ENCODE results near the gene LKAAEAR1.

LKAAEAR1 gene

GRCh38 chr20:64077876-64078551, 6.2 kb downstream of the LKAAEAR1 start:
- no peak for DNase-seq

GRCh38 chr20:64077541-64077875, 6.7 kb downstream of the LKAAEAR1 start:
- no peak for DNase-seq

GRCh38 chr20:64077094-64077493, 7.1 kb downstream of the LKAAEAR1 start:
- no peak for DNase-seq

- DNase-seq, result no peak
Observed at GRCh38 chr20:64076061-64076997, 7.9 kb downstream of the LKAAEAR1 start.

GRCh38 chr20:64075556-64075955, 8.6 kb downstream of the LKAAEAR1 start:
- DNase-seq, result no peak

GRCh38 chr20:64074963-64075362, 9.2 kb downstream of the LKAAEAR1 start:
- no peak for DNase-seq

- DNase-seq, result no peak
Observed at GRCh38 chr20:64074184-64074789, 9.9 kb downstream of the LKAAEAR1 start.

GRCh38 chr20:64073476-64074183, 10.6 kb downstream of the LKAAEAR1 start:
- DNase-seq, result no peak

- no peak for DNase-seq
Observed at GRCh38 chr20:64072498-64073063, 11.6 kb downstream of the LKAAEAR1 start.

GRCh38 chr20:64071341-64072332, 12.6 kb downstream of the LKAAEAR1 start:
- no peak for DNase-seq

- DNase-seq, result no peak
Observed at GRCh38 chr20:64070244-64070993, 13.8 kb downstream of the LKAAEAR1 start.

GRCh38 chr20:64069614-64070243, 14.5 kb downstream of the LKAAEAR1 start:
- DNase-seq, result no peak

GRCh38 chr20:64069209-64069613, 15.0 kb downstream of the LKAAEAR1 start:
- no peak for DNase-seq

GRCh38 chr20:64068386-64069208, 15.6 kb downstream of the LKAAEAR1 start:
- DNase-seq, result no peak

- no peak for DNase-seq
Observed at GRCh38 chr20:64067733-64068307, 16.4 kb downstream of the LKAAEAR1 start.

- no peak for DNase-seq
Observed at GRCh38 chr20:64067005-64067632, 17.1 kb downstream of the LKAAEAR1 start.

- DNase-seq, result peak; percentile 59
Observed at GRCh38 chr20:64065974-64066343, 18.2 kb downstream of the LKAAEAR1 start.

All from fibroblast of skin of scalp (primary cell).